Measurements from ENCODE around the gene ASCC2. TPM values are rescaled to one million over a fixed set of nuclear protein-coding genes. Genes with fewer than 3 reads are reported as not detected.

Gene ASCC2
- total RNA-seq, 1 donor from 2014 or later: 41.7 TPM

DNA sequence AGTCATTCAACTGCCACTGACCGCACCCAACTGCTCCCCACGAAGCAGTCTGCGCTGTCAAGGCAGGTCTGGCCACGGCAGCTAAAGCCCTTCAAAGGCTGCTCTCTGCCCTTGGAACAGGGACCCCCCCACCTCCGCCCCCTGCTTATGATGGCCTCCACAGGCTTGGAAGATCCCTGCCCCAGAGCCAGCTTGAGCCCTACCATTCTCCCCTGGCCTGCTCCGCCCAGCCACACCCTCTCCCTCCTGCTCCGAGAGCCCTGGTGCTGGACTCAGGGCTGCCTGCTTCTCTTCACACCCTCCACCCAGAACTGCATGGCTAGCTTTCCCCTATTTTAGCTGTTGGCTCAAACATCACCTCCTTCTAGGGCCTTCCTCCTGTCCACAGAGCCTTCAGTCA lies 90.2 kb downstream of the ASCC2 start:
- Histone ChIP-seq H3K27me3 (ENCODE audit: control insufficient read depth, insufficient read depth, low read length) (no peaks in the 10 kb centered on the region), H3K4me3 (ENCODE audit: low read depth, low read length) (no peak overlapping the region), H3K36me3 (ENCODE audit: control insufficient read depth, insufficient read depth, low read length) (no peaks in the 10 kb centered on the region)
- TF ChIP-seq, protein P1, sequence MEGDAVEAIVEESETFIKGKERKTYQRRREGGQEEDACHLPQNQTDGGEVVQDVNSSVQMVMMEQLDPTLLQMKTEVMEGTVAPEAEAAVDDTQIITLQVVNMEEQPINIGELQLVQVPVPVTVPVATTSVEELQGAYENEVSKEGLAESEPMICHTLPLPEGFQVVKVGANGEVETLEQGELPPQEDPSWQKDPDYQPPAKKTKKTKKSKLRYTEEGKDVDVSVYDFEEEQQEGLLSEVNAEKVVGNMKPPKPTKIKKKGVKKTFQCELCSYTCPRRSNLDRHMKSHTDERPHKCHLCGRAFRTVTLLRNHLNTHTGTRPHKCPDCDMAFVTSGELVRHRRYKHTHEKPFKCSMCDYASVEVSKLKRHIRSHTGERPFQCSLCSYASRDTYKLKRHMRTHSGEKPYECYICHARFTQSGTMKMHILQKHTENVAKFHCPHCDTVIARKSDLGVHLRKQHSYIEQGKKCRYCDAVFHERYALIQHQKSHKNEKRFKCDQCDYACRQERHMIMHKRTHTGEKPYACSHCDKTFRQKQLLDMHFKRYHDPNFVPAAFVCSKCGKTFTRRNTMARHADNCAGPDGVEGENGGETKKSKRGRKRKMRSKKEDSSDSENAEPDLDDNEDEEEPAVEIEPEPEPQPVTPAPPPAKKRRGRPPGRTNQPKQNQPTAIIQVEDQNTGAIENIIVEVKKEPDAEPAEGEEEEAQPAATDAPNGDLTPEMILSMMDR (IDR thresholded peaks at IDR 0.05; ENCODE audit: insufficient read depth, low read length, poor library complexity, severe bottlenecking): no peak
- no peak for DNase-seq (ENCODE audit: low read depth)

DNA sequence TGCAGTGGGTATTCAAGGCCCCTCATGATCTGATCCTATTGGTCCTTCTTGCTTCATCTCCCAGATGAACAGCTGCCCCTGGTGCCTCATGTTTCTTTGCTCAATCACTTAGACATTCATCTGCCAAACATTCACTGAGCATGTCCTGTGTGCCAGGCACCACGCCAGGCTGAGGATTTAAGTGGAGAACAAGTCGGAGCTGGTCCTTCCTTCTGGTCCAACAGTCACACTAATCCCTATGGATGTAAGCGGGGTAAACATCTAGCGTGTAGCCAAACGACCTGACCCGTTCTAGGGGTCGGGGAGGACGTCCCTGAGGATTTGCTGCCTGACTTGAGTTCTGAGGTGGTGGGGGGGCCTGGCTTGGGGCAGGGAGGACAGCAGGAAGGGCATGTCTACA lies 93.2 kb downstream of the ASCC2 start:
- no peaks in the 10 kb centered on the region for H3K27me3 ChIP-seq (ENCODE audit: control insufficient read depth, insufficient read depth, low read length)
- no peak overlapping the region for H3K4me3 ChIP-seq (ENCODE audit: low read depth, low read length)
- no peak for DNase-seq (ENCODE audit: low read depth)
- no peaks in the 10 kb centered on the region for H3K36me3 ChIP-seq (ENCODE audit: control insufficient read depth, insufficient read depth, low read length)
- TF ChIP-seq, protein P1 (IDR thresholded peaks at IDR 0.05; ENCODE audit: insufficient read depth, low read length, poor library complexity, severe bottlenecking): no peak

GRCh38 chr22:29742326-29742725 lies 95.7 kb downstream of the ASCC2 start:
- no peaks in the 10 kb centered on the region for H3K36me3 ChIP-seq (ENCODE audit: control insufficient read depth, insufficient read depth, low read length)
- no peak for DNase-seq (ENCODE audit: low read depth)
- TF ChIP-seq, protein P1 (IDR thresholded peaks at IDR 0.05; ENCODE audit: insufficient read depth, low read length, poor library complexity, severe bottlenecking): no peak

GRCh38 chr22:29741926-29742325 lies 96.1 kb downstream of the ASCC2 start:
- Histone ChIP-seq H3K27me3 (ENCODE audit: control insufficient read depth, insufficient read depth, low read length) (no peaks in the 10 kb centered on the region), H3K4me3 (ENCODE audit: low read depth, low read length) (no peak overlapping the region), H3K36me3 (ENCODE audit: control insufficient read depth, insufficient read depth, low read length) (no peaks in the 10 kb centered on the region)
- TF ChIP-seq, protein P1 (IDR thresholded peaks at IDR 0.05; ENCODE audit: insufficient read depth, low read length, poor library complexity, severe bottlenecking): no peak
- no peak for DNase-seq (ENCODE audit: low read depth)

More at GRCh38 chr22:29742326-29742725, 95.7 kb downstream of the ASCC2 start:
- Histone ChIP-seq H3K4me3 (ENCODE audit: low read depth, low read length) (no peak overlapping the region), H3K27me3 (ENCODE audit: control insufficient read depth, insufficient read depth, low read length) (no peaks in the 10 kb centered on the region)

DNA sequence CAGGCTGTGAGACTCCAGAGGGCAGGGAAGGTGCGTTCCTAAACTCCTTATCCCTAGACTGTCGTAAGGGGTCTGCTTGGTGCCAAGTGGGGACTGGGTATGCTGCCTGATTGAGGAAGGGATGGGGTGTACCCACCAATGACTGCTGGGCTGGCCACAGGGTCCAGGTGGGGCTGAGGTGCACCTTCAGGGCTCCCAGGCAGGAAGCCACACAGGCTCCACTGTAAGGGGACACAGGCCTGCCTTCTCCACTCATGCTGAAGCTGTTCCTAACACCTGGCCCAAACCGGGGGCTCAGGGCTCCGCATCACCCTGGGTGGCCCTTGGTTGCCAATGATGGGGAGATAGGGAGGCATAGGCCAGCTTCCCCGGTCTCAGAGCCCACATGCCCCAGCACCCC lies 97.9 kb downstream of the ASCC2 start:
- no peaks in the 10 kb centered on the region for H3K27me3 ChIP-seq (ENCODE audit: control insufficient read depth, insufficient read depth, low read length)
- TF ChIP-seq, protein P1 (IDR thresholded peaks at IDR 0.05; ENCODE audit: insufficient read depth, low read length, poor library complexity, severe bottlenecking): no peak
- no peak for DNase-seq (ENCODE audit: low read depth)
- H3K4me3 ChIP-seq (ENCODE audit: low read depth, low read length): no peak overlapping the region
- no peaks in the 10 kb centered on the region for H3K36me3 ChIP-seq (ENCODE audit: control insufficient read depth, insufficient read depth, low read length)

- TF ChIP-seq, protein P1 (IDR thresholded peaks at IDR 0.05; ENCODE audit: insufficient read depth, low read length, poor library complexity, severe bottlenecking): no peak
- no peaks in the 10 kb centered on the region for H3K27me3 ChIP-seq (ENCODE audit: control insufficient read depth, insufficient read depth, low read length)
- DNase-seq (ENCODE audit: low read depth): no peak
- H3K4me3 ChIP-seq (ENCODE audit: low read depth, low read length): no peak overlapping the region
- H3K36me3 ChIP-seq (ENCODE audit: control insufficient read depth, insufficient read depth, low read length): no peaks in the 10 kb centered on the region
Measured at GRCh38 chr22:29739346-29739875, 98.7 kb downstream of the ASCC2 start.

Measured in kidney epithelial cell (primary cell).